ENCODE data around the gene ANAPC1. TPM values are rescaled to one million over a fixed set of nuclear protein-coding genes. Genes with fewer than 3 reads are reported as not detected.
"Not testable (repeated sequence)": the region's sequence is repeated elsewhere in the genome, so short reads cannot be mapped to it uniquely, and the experiment has no call there.

Gene ANAPC1
- total and polyA plus RNA-seq, 2 experiments from 2014 or later: 17.8 to 175 TPM

- H3K27ac ChIP-seq (ENCODE audit: low read depth); H3K4me1 Mint-ChIP-seq; H4K20me1 ChIP-seq (replicated peaks; ENCODE audit: insufficient read depth); H3K4me3 ChIP-seq; H3K79me2 ChIP-seq (replicated peaks; ENCODE audit: insufficient read depth); H3K27ac Mint-ChIP-seq; DNase-seq (ENCODE audit: low spot score); H3K27me3 ChIP-seq (ENCODE audit: insufficient read depth); H3K9me3 Mint-ChIP-seq; H3K4me3 Mint-ChIP-seq; H3K4me1 ChIP-seq (ENCODE audit: insufficient read depth); H3F3A ChIP-seq (replicated peaks; ENCODE audit: low read depth); H2AFZ ChIP-seq; H3K27me3 Mint-ChIP-seq (ENCODE audit: insufficient read depth, low read depth, poor library complexity); ATAC-seq; H3K4me2 ChIP-seq; H3K9me2 ChIP-seq (ENCODE audit: insufficient read depth): not testable (repeated sequence)
- H3K36me3 Mint-ChIP-seq (ENCODE audit: low read depth): peaks cover 62% of the 10 kb centered on the region
- peaks cover 12% of the 10 kb centered on the region; the same call in 1 of the 2 replicates for H3K36me3 ChIP-seq (ENCODE audit: insufficient read depth)
These were observed 24.0 kb downstream of the ANAPC1 start for GRCh38 chr2:111860005-111860404.

GRCh38 chr2:111852544-111852943 is 31.4 kb downstream of the ANAPC1 start:
- not testable (repeated sequence) for H2AFZ ChIP-seq; H3K27ac ChIP-seq (ENCODE audit: low read depth); H3K4me2 ChIP-seq; H3K4me1 Mint-ChIP-seq; H3K4me1 ChIP-seq (ENCODE audit: insufficient read depth); H3K79me2 ChIP-seq (replicated peaks; ENCODE audit: insufficient read depth); DNase-seq (ENCODE audit: low spot score); H3K36me3 ChIP-seq (ENCODE audit: insufficient read depth); ATAC-seq; H3K27me3 Mint-ChIP-seq (ENCODE audit: insufficient read depth, low read depth, poor library complexity); H3K9me2 ChIP-seq (ENCODE audit: insufficient read depth); H4K20me1 ChIP-seq (replicated peaks; ENCODE audit: insufficient read depth); H3K4me3 Mint-ChIP-seq; H3K4me3 ChIP-seq; H3K27me3 ChIP-seq (ENCODE audit: insufficient read depth); H3F3A ChIP-seq (replicated peaks; ENCODE audit: low read depth); H3K27ac Mint-ChIP-seq; H3K9me3 Mint-ChIP-seq
- H3K36me3 Mint-ChIP-seq (ENCODE audit: low read depth): peaks cover 68% of the 10 kb centered on the region

- not testable (repeated sequence) for H3K4me2 ChIP-seq; H3K4me3 ChIP-seq; H3K4me1 Mint-ChIP-seq; H4K20me1 ChIP-seq (replicated peaks; ENCODE audit: insufficient read depth); H3K27ac ChIP-seq (ENCODE audit: low read depth); H3K27me3 ChIP-seq (ENCODE audit: insufficient read depth); H3K27ac Mint-ChIP-seq; H3F3A ChIP-seq (replicated peaks; ENCODE audit: low read depth); H3K4me1 ChIP-seq (ENCODE audit: insufficient read depth); H3K9me3 Mint-ChIP-seq; H2AFZ ChIP-seq; H3K79me2 ChIP-seq (replicated peaks; ENCODE audit: insufficient read depth); H3K4me3 Mint-ChIP-seq; H3K36me3 ChIP-seq (ENCODE audit: insufficient read depth); H3K9me2 ChIP-seq (ENCODE audit: insufficient read depth); H3K27me3 Mint-ChIP-seq (ENCODE audit: insufficient read depth, low read depth, poor library complexity)
- peak; percentile 53 for DNase-seq (ENCODE audit: low spot score)
- ATAC-seq: peak; percentile 84
- TF ChIP-seq CTCF (conservative IDR thresholded peaks at IDR 0.05; ENCODE audit: low read depth in 2 of 2): peak; percentile 50 to 55
- H3K36me3 Mint-ChIP-seq (ENCODE audit: low read depth): peaks cover 63% of the 10 kb centered on the region
These were observed 33.3 kb downstream of the ANAPC1 start for GRCh38 chr2:111850646-111851045.

- H3K36me3 Mint-ChIP-seq (ENCODE audit: low read depth): peaks cover 30% of the 10 kb centered on the region
- not testable (repeated sequence) for H3K4me3 Mint-ChIP-seq; H3K4me1 ChIP-seq (ENCODE audit: insufficient read depth); DNase-seq (ENCODE audit: low spot score); H3K4me3 ChIP-seq; H3K27ac ChIP-seq (ENCODE audit: low read depth); H3K4me2 ChIP-seq; H3K79me2 ChIP-seq (replicated peaks; ENCODE audit: insufficient read depth); H2AFZ ChIP-seq; H4K20me1 ChIP-seq (replicated peaks; ENCODE audit: insufficient read depth); H3K9me3 Mint-ChIP-seq; H3K27me3 ChIP-seq (ENCODE audit: insufficient read depth); H3K9me2 ChIP-seq (ENCODE audit: insufficient read depth); H3K27me3 Mint-ChIP-seq (ENCODE audit: insufficient read depth, low read depth, poor library complexity); H3F3A ChIP-seq (replicated peaks; ENCODE audit: low read depth); H3K27ac Mint-ChIP-seq; H3K4me1 Mint-ChIP-seq; ATAC-seq; H3K36me3 ChIP-seq (ENCODE audit: insufficient read depth)
These were observed 44.2 kb downstream of the ANAPC1 start for GRCh38 chr2:111839625-111840282.

GRCh38 chr2:111838992-111839391 is 45.0 kb downstream of the ANAPC1 start:
- not testable (repeated sequence) for H3K4me2 ChIP-seq; H3K4me1 Mint-ChIP-seq; ATAC-seq; H3K27ac ChIP-seq (ENCODE audit: low read depth); H3K27ac Mint-ChIP-seq; H2AFZ ChIP-seq; H3K79me2 ChIP-seq (replicated peaks; ENCODE audit: insufficient read depth); H3K9me2 ChIP-seq (ENCODE audit: insufficient read depth); H3K36me3 ChIP-seq (ENCODE audit: insufficient read depth); DNase-seq (ENCODE audit: low spot score); H3K4me3 ChIP-seq; H3K27me3 Mint-ChIP-seq (ENCODE audit: insufficient read depth, low read depth, poor library complexity); H3K9me3 Mint-ChIP-seq; H3F3A ChIP-seq (replicated peaks; ENCODE audit: low read depth); H4K20me1 ChIP-seq (replicated peaks; ENCODE audit: insufficient read depth); H3K4me3 Mint-ChIP-seq; H3K4me1 ChIP-seq (ENCODE audit: insufficient read depth); H3K27me3 ChIP-seq (ENCODE audit: insufficient read depth)
- peaks cover 36% of the 10 kb centered on the region for H3K36me3 Mint-ChIP-seq (ENCODE audit: low read depth)

- H3K4me1 ChIP-seq (ENCODE audit: insufficient read depth); H3K9me2 ChIP-seq (ENCODE audit: insufficient read depth); H3K9me3 Mint-ChIP-seq; H2AFZ ChIP-seq; H3K27me3 ChIP-seq (ENCODE audit: insufficient read depth); H4K20me1 ChIP-seq (replicated peaks; ENCODE audit: insufficient read depth); H3K79me2 ChIP-seq (replicated peaks; ENCODE audit: insufficient read depth); H3K27me3 Mint-ChIP-seq (ENCODE audit: insufficient read depth, low read depth, poor library complexity); H3K4me3 ChIP-seq; H3K4me1 Mint-ChIP-seq; H3K27ac Mint-ChIP-seq; H3F3A ChIP-seq (replicated peaks; ENCODE audit: low read depth); ATAC-seq; H3K4me2 ChIP-seq; H3K4me3 Mint-ChIP-seq; DNase-seq (ENCODE audit: low spot score); H3K27ac ChIP-seq (ENCODE audit: low read depth); H3K36me3 ChIP-seq (ENCODE audit: insufficient read depth): not testable (repeated sequence)
- H3K36me3 Mint-ChIP-seq (ENCODE audit: low read depth): peaks cover 51% of the 10 kb centered on the region
These were observed 49.8 kb downstream of the ANAPC1 start for GRCh38 chr2:111834221-111834620.
